22Rv1 (cell line): ENCODE data around the gene PRKCB.

ENCODE experiments used
- H3K27ac ChIP-seq: fragments of 450-650 bp; 2 replicates; pipeline ENCODE4 v1.5.1; 2017
- ZFX ChIP-seq: fragments of 450-650 bp; IDR thresholded peaks from 2 replicates; pipeline ENCODE4 v1.6.1; 2017; ENCODE audit warnings: antibody characterized with exemption, borderline replicate concordance
- TF ChIP-seq, protein P1 (sequence below): fragments of 450-650 bp; IDR thresholded peaks from 2 replicates; pipeline ENCODE4 v1.5.1; 2017; ENCODE audit warnings: mild to moderate bottlenecking

Gene PRKCB

GRCh38 chr16:23944381-23944780 lies 108.6 kb downstream of the PRKCB start:
- TF ChIP-seq, protein P1, sequence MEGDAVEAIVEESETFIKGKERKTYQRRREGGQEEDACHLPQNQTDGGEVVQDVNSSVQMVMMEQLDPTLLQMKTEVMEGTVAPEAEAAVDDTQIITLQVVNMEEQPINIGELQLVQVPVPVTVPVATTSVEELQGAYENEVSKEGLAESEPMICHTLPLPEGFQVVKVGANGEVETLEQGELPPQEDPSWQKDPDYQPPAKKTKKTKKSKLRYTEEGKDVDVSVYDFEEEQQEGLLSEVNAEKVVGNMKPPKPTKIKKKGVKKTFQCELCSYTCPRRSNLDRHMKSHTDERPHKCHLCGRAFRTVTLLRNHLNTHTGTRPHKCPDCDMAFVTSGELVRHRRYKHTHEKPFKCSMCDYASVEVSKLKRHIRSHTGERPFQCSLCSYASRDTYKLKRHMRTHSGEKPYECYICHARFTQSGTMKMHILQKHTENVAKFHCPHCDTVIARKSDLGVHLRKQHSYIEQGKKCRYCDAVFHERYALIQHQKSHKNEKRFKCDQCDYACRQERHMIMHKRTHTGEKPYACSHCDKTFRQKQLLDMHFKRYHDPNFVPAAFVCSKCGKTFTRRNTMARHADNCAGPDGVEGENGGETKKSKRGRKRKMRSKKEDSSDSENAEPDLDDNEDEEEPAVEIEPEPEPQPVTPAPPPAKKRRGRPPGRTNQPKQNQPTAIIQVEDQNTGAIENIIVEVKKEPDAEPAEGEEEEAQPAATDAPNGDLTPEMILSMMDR = no peak
- TF ChIP-seq ZFX = no peak
- H3K27ac ChIP-seq = no peak overlapping the region

- no peak overlapping the region for H3K27ac ChIP-seq
- TF ChIP-seq, protein P1 = no peak
- no peak for TF ChIP-seq ZFX
These were observed 109.5 kb downstream of the PRKCB start for GRCh38 chr16:23945243-23945642.

DNA sequence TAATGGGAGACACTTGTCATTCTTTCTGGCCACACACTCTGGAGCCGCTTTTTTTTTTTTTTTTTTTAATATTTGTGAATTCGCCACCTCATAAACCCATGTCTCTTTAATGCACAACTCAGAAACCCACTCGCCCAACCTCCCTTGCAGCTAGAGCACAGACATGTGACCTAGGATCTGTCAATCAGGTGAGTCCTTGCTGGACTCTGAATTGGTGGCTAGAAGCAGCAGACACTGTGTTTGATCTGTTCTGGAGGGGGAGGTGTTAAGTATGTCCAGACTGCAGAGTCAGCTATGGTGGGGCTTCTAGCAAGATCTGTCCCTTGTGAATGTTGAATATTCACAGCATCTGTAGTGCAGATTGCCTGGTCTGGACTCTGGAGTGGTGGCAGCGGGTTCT lies 112.1 kb downstream of the PRKCB start:
- TF ChIP-seq ZFX = no peak
- TF ChIP-seq, protein P1 = no peak
- H3K27ac ChIP-seq = no peak overlapping the region

DNA sequence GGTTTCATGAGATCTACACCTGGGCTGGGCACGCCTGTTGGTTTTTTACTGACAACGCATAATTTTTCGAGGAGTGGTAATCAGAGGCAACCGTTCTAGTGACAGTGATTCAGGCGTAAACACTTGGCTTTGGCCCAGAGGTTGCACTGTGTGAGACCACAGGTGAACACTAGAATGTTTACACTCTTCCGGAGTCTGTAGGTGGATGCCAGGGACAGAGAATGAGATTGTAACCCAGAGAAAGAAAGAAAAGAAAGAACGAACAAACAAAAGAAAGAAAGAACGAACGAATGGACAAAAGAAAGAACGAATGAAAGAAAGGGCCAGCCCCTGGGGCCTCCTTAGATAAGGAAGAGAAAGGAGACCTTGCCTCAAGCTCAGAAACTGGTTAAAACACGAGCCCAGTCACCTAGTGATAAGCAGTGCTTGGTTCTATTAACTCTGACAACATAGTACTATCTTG lies 113.2 kb downstream of the PRKCB start:
- no peak for TF ChIP-seq ZFX
- TF ChIP-seq, protein P1 = no peak
- H3K27ac ChIP-seq = no peak overlapping the region

DNA sequence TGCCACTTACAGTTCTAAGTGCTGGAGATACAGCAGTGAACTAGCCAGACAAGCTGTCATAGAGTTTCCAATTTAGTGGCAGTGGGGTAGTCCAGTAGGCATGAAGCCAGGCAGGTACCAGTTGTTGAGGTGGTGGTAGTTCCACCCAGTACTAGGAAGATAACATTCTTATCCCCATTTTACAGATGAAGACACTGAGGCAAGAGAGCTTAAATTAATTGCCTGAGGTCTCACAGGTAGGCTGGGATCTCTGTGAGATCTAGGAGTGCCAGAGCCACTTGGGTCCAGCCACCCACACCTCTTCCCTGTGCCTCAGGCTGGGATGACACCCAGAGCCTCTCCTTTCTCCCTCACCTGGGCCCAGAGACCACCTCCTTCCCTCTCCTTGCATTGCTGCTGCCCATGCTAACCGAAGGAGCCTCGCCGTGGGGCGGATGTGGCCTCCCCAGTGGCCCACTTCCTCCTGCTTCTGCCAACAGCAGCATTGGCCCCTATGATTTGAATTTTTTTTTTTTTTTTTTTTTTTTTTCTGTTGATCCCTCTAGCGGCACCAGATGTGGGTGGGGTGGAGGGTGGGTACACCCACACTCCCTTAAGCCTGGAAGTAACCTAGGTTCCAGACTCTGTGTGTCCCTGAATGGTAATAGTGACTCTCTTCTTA lies 114.0 kb downstream of the PRKCB start:
- TF ChIP-seq, protein P1 = no peak
- no peak for TF ChIP-seq ZFX
- H3K27ac ChIP-seq = no peak overlapping the region

DNA sequence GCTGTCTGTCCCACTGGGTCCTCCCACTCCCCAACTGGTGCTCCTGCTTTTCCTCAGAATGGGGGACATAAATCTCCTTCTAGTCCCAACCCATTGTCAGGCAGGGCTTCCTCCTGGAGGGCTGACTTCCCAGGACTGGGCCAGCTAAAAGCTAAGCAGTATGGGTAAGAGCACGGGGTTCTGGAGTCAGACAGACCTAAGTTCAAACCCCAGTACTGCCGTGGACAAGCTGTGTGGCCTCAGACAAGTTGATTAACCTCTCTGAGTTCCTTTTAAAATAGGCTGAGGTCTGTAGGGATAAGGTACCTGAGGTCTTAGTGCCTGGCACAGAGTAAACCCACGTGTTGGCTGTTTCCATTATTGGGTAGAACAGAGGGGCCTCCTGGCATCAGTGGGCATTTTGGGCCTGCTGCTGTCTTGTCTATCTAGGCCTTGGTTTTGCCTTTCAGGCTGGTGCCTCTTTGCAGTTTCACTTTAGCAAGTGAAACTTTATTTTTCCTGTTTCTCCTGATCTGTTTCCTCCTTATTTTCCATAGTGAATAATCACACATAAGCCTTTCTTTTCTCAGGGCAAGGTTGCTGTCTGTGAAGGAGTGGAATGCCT lies 114.6 kb downstream of the PRKCB start:
- TF ChIP-seq, protein P1 = no peak
- no peak for TF ChIP-seq ZFX
- no peak overlapping the region for H3K27ac ChIP-seq

DNA sequence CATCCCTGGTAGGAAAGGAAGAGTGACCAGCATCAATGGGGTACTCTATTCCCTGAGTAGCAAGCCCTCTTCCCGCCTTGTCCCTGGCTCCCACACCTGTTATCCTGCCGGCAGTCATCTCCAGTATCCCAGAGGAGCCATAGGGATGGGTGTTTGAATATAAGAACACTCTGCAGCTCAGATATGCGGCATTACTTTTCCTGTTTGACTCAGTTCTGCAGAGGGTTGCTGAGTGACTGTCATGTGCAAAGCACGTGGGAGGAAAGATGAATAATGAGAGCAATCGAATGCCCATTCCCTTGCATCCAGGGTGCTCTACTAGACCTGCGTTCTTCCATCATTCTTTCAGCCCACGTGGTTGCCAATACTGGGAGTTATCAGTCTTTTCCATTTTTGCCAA lies 115.1 kb downstream of the PRKCB start:
- no peak overlapping the region for H3K27ac ChIP-seq
- TF ChIP-seq, protein P1 = no peak
- TF ChIP-seq ZFX = no peak
